Breast epithelium (tissue), 3 donors: ENCODE results near the gene SLC9A8.

ENCODE experiments used
- POLR2A ChIP-seq: fragments of 450-650 bp; IDR thresholded peaks from one replicate; pipeline ENCODE4 v1.6.1; 2016; ENCODE audit warnings: antibody characterized with exemption, mild to moderate bottlenecking, moderate library complexity
- TF ChIP-seq, protein P1 (sequence below), 3 donors: fragments of 450-650 bp; IDR thresholded peaks; one replicate each; pipeline ENCODE4 v1.5.1; 2016 to 2017; ENCODE audit warnings: antibody characterized with exemption in 3 of 3, mild to moderate bottlenecking in 3 of 3, moderate library complexity in 3 of 3

DNA sequence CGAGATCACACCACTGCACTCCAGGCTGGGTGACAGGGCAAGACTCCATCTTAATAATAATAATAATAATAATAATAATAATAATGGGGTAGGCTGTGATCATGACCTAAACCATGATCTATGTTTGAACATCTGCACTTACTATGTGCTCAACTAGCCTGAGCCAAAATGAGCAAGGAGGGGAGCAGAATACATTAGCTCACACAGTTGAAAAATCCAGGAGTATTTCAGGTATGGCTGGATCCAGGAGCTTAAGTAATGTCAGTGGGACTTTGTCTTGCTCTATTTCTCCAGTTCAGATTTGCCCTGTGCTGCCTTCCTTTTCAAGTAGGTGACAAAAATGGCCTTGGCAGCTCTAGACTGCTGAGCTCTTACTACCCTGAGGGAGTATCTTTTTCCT, 32.7 kb upstream of the SLC9A8 start:
- TF ChIP-seq, protein P1, sequence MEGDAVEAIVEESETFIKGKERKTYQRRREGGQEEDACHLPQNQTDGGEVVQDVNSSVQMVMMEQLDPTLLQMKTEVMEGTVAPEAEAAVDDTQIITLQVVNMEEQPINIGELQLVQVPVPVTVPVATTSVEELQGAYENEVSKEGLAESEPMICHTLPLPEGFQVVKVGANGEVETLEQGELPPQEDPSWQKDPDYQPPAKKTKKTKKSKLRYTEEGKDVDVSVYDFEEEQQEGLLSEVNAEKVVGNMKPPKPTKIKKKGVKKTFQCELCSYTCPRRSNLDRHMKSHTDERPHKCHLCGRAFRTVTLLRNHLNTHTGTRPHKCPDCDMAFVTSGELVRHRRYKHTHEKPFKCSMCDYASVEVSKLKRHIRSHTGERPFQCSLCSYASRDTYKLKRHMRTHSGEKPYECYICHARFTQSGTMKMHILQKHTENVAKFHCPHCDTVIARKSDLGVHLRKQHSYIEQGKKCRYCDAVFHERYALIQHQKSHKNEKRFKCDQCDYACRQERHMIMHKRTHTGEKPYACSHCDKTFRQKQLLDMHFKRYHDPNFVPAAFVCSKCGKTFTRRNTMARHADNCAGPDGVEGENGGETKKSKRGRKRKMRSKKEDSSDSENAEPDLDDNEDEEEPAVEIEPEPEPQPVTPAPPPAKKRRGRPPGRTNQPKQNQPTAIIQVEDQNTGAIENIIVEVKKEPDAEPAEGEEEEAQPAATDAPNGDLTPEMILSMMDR (IDR thresholded peaks at IDR 0.05), result no peak
- no peak for TF ChIP-seq POLR2A
